Uterus (tissue), 4 donors: Measurements from ENCODE around the gene TRIP11. TPM values are rescaled to one million over a fixed set of nuclear protein-coding genes. Genes with fewer than 3 reads are reported as not detected.

Experiments
- DNase-seq, 2 donors: peaks; one replicate each; pipeline ENCODE4 v3.0.0-alpha.2; 2019 to 2020
- H3K27ac ChIP-seq, 2 donors: fragments of 200-600 bp; sonication (generic); 1 replicate in 1 of 2; 2 replicates in 1 of 2; pipeline ENCODE4 v1.5.1; 2016 to 2018
- H3K27me3 ChIP-seq, 2 donors: fragments of 200-600 bp; sonication (generic); one replicate each; pipeline ENCODE4 v1.5.1; 2018 to 2019; ENCODE audit warnings: control low read depth in 1 of 2
- H3K36me3 ChIP-seq, 2 donors: fragments of 200-600 bp; sonication (generic); one replicate each; pipeline ENCODE4 v1.5.1; 2019; ENCODE audit warnings: control low read depth in 1 of 2
- H3K4me1 ChIP-seq, 2 donors: fragments of 200-600 bp; sonication (generic); one replicate each; pipeline ENCODE4 v1.5.1; 2018 to 2019; ENCODE audit warnings: control low read depth in 1 of 2
- H3K4me3 ChIP-seq, 2 donors: fragments of 200-600 bp; sonication (generic); 1 replicate in 1 of 2; 2 replicates in 1 of 2; pipeline ENCODE4 v1.5.1; 2018 to 2019; ENCODE audit warnings: mild to moderate bottlenecking in 1 of 2
- H3K9me3 ChIP-seq, 2 donors: fragments of 200-600 bp; sonication (generic); one replicate each; pipeline ENCODE4 v1.5.1; 2019; ENCODE audit warnings: control low read depth in 1 of 2
- POLR2A ChIP-seq, 2 donors: fragments of 450-650 bp; IDR thresholded peaks; one replicate each; pipeline ENCODE4 v1.6.1; 2016; ENCODE audit warnings: antibody characterized with exemption in 2 of 2, mild to moderate bottlenecking in 1 of 2, moderate library complexity in 1 of 2
- intact Hi-C: fragments of 100-400 bp; cut with DNase I; formaldehyde crosslinking; loops from one replicate; pipeline ENCODE4 v1.15.1; 2023; ENCODE audit warnings: low total_unique reads
- total RNA-seq, 4 donors: library from RNA; depleted of rRNA in 3 of 4; stranded (reverse); fragments of >200 nt in 3 of 4; gene quantifications; one replicate each; pipeline versions ENCODE4 v1.1.0 to v1.2.4, GENCODE V29; 2014 to 2023
- TF ChIP-seq, protein P1 (sequence below), 4 experiments: fragments of 200-600 bp in 2 of 4; fragments of 450-650 bp in 2 of 4; sonication (generic) in 2 of 4; IDR thresholded peaks; one replicate each; pipeline ENCODE4 v1.5.1; 2016 to 2019; ENCODE audit warnings: antibody characterized with exemption in 4 of 4, mild to moderate bottlenecking in 2 of 4, moderate library complexity in 1 of 4
- donor health status: DM: yes; HTN: yes; CAD: no.

TRIP11 gene
- total RNA-seq, 4 donors from 2014 or later, result 17.1 to 68.7 (median 47.7) TPM

- Histone ChIP-seq H3K27me3 (no peaks in the 10 kb centered on the region), H3K36me3 (no peaks in the 10 kb centered on the region), H3K9me3 (no peaks in the 10 kb centered on the region), H3K4me1 (no peaks in the 10 kb centered on the region), H3K27ac (no peak overlapping the region), H3K4me3 (no peak overlapping the region)
- intact Hi-C loops, result no loop called here
- DNase-seq, result no peak
- TF ChIP-seq POLR2A (IDR thresholded peaks at IDR 0.05), result no peak
- TF ChIP-seq, protein P1, sequence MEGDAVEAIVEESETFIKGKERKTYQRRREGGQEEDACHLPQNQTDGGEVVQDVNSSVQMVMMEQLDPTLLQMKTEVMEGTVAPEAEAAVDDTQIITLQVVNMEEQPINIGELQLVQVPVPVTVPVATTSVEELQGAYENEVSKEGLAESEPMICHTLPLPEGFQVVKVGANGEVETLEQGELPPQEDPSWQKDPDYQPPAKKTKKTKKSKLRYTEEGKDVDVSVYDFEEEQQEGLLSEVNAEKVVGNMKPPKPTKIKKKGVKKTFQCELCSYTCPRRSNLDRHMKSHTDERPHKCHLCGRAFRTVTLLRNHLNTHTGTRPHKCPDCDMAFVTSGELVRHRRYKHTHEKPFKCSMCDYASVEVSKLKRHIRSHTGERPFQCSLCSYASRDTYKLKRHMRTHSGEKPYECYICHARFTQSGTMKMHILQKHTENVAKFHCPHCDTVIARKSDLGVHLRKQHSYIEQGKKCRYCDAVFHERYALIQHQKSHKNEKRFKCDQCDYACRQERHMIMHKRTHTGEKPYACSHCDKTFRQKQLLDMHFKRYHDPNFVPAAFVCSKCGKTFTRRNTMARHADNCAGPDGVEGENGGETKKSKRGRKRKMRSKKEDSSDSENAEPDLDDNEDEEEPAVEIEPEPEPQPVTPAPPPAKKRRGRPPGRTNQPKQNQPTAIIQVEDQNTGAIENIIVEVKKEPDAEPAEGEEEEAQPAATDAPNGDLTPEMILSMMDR (IDR thresholded peaks at IDR 0.05), result no peak
Observed at GRCh38 chr14:92004062-92004461, 35.8 kb downstream of the TRIP11 start.

GRCh38 chr14:91998667-91999570, 40.9 kb downstream of the TRIP11 start:
- H3K36me3 ChIP-seq, result no peaks in the 10 kb centered on the region
- intact Hi-C loops, result no loop called here
- H3K9me3 ChIP-seq, result no peaks in the 10 kb centered on the region
- H3K4me3 ChIP-seq, result no peak overlapping the region
- H3K27ac ChIP-seq, result no peak overlapping the region
- no peak for DNase-seq
- H3K27me3 ChIP-seq, result no peaks in the 10 kb centered on the region
- H3K4me1 ChIP-seq, result no peaks in the 10 kb centered on the region
- no peak for TF ChIP-seq POLR2A (IDR thresholded peaks at IDR 0.05)
- TF ChIP-seq, protein P1 (IDR thresholded peaks at IDR 0.05), result no peak

DNA sequence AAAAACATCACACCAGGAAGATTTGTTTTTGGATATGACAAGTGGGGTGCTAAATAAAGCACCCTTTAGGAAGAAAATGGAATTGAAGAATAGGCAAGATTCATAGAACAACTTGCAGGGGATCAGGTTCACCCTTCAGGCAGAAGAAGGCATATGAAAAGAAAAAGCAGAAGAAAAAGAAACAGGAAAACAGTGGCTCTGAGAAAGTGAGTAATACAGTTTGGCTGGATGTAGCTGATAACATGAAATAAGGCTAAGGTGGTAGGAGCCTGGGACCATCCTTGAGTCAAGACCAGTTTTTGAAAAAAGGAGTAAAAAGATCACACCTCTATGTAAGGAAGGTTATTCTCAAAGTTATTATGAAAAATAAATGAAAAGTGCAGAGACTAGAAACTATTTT, 42.4 kb downstream of the TRIP11 start:
- intact Hi-C loops, result no loop called here

GRCh38 chr14:91996948-91997371, 42.9 kb downstream of the TRIP11 start:
- Histone ChIP-seq H3K27me3 (no peaks in the 10 kb centered on the region), H3K27ac (peak overlapping the region in 1 of 2 donors; percentile 62), H3K4me1 (no peaks in the 10 kb centered on the region), H3K4me3 (no peak overlapping the region), H3K9me3 (no peaks in the 10 kb centered on the region), H3K36me3 (no peaks in the 10 kb centered on the region)
- TF ChIP-seq POLR2A (IDR thresholded peaks at IDR 0.05), result no peak
- TF ChIP-seq, protein P1 (IDR thresholded peaks at IDR 0.05), result peak; percentile 46 to 65 (median 52)
- intact Hi-C loops, result no loop called here
- DNase-seq, result no peak

More for the DNA sequence above, 42.4 kb downstream of the TRIP11 start:
- H3K27me3 ChIP-seq, result no peaks in the 10 kb centered on the region
- no peak overlapping the region for H3K4me3 ChIP-seq
- no peaks in the 10 kb centered on the region for H3K4me1 ChIP-seq
- no peak for DNase-seq
- H3K9me3 ChIP-seq, result no peaks in the 10 kb centered on the region
- peak overlapping the region in 1 of 2 donors; percentile 62 for H3K27ac ChIP-seq
- no peaks in the 10 kb centered on the region for H3K36me3 ChIP-seq
- TF ChIP-seq, protein P1 (IDR thresholded peaks at IDR 0.05), result no peak
- TF ChIP-seq POLR2A (IDR thresholded peaks at IDR 0.05), result no peak

DNA sequence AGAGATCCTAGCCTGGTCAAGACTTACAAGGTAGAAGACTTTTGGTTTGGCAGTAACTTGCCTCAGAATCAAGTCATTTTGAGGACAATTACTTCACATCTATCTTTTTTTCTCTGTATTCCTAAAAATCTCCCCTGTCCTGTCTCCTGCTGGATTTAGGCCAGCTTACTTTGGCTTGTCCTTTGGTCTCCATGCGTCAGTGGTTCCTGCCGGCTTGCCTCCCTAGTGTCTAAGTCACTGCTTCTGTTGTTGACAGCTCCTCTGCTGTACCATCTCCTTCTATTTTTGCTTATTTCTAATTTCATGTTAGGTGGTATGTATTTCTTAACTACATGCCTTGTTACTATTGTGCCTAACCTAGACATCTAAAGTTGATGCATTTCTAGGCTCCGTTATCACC, 52.7 kb downstream of the TRIP11 start:
- H3K36me3 ChIP-seq, result no peaks in the 10 kb centered on the region
- H3K4me3 ChIP-seq, result no peak overlapping the region
- no peak overlapping the region for H3K27ac ChIP-seq
- TF ChIP-seq, protein P1 (IDR thresholded peaks at IDR 0.05), result no peak
- TF ChIP-seq POLR2A (IDR thresholded peaks at IDR 0.05), result no peak
- no peak for DNase-seq
- H3K9me3 ChIP-seq, result no peaks in the 10 kb centered on the region
- H3K4me1 ChIP-seq, result no peaks in the 10 kb centered on the region
- intact Hi-C loops, result no loop called here
- H3K27me3 ChIP-seq, result no peaks in the 10 kb centered on the region
